GM18520 (cell line): ENCODE results near the gene NDUFA11.
"Not testable (repeated sequence)": the region's sequence is repeated elsewhere in the genome, so short reads cannot be mapped to it uniquely, and the experiment has no call there.

Experiments
- ATAC-seq: cut with Tn5 transposase; IDR thresholded peaks from one replicate; pipeline ENCODE4 v1.9.1; 2021; ENCODE audit not compliant: unreplicated experiment

Gene NDUFA11

GRCh38 chr19:5891572-5891937, 12.0 kb downstream of the NDUFA11 start:
- no peak for ATAC-seq

GRCh38 chr19:5890099-5890498, 13.5 kb downstream of the NDUFA11 start:
- ATAC-seq, result no peak

GRCh38 chr19:5889288-5889971, 14.2 kb downstream of the NDUFA11 start:
- no peak for ATAC-seq

- not testable (repeated sequence) for ATAC-seq
Measured at GRCh38 chr19:5884065-5884811, 19.4 kb downstream of the NDUFA11 start.

GRCh38 chr19:5883157-5883873, 20.3 kb downstream of the NDUFA11 start:
- not testable (repeated sequence) for ATAC-seq

- no peak for ATAC-seq
Measured at GRCh38 chr19:5882421-5882968, 21.1 kb downstream of the NDUFA11 start.

GRCh38 chr19:5881543-5882299, 21.9 kb downstream of the NDUFA11 start:
- no peak for ATAC-seq

GRCh38 chr19:5880604-5881078, 22.9 kb downstream of the NDUFA11 start:
- no peak for ATAC-seq

- no peak for ATAC-seq
Measured at GRCh38 chr19:5880196-5880595, 23.4 kb downstream of the NDUFA11 start.

GRCh38 chr19:5877882-5878281, 25.7 kb downstream of the NDUFA11 start:
- no peak for ATAC-seq

GRCh38 chr19:5877427-5877826, 26.2 kb downstream of the NDUFA11 start:
- ATAC-seq, result no peak

- not testable (repeated sequence) for ATAC-seq
Measured at GRCh38 chr19:5874496-5874895, 29.1 kb downstream of the NDUFA11 start.

- no peak for ATAC-seq
Measured at GRCh38 chr19:5873617-5874199, 29.9 kb downstream of the NDUFA11 start.

GRCh38 chr19:5870986-5871394, 32.6 kb downstream of the NDUFA11 start:
- ATAC-seq, result no peak

- ATAC-seq, result no peak
Measured at GRCh38 chr19:5867201-5868136, 36.1 kb downstream of the NDUFA11 start.

GRCh38 chr19:5865772-5866171, 37.8 kb downstream of the NDUFA11 start:
- no peak for ATAC-seq

- no peak for ATAC-seq
Measured at GRCh38 chr19:5864725-5865486, 38.7 kb downstream of the NDUFA11 start.

- ATAC-seq, result no peak
Measured at GRCh38 chr19:5864013-5864720, 39.4 kb downstream of the NDUFA11 start.
